ENCODE data around the gene EGFL7. TPM values are rescaled to one million over a fixed set of nuclear protein-coding genes. Genes with fewer than 3 reads are reported as not detected.

EGFL7 gene
- total and polyA plus RNA-seq, 2 of the 13 experiments (the other 11 are each of a cell fraction or from before 2014, with no cell fraction given): 0.20 to 5.1 TPM

- TF ChIP-seq BCL3 (CRISPR knock-in tag; IDR thresholded peaks at IDR 0.05) (0 out of 2 replicates have a peak, but pooled peaks have one; percentile 25), KDM5B (CRISPR knock-in tag; IDR thresholded peaks at IDR 0.05; ENCODE audit: borderline replicate concordance) (peak; percentile 47; the same call in 1 of the 2 replicates), ZNF704 (CRISPR knock-in tag; IDR thresholded peaks at IDR 0.05; ENCODE audit: borderline replicate concordance) (0 out of 2 replicates have a peak, but pooled peaks have one; percentile 49), DBP (CRISPR knock-in tag; IDR thresholded peaks at IDR 0.05; ENCODE audit: not compliant biosample characterization) (no peak), ZNF770 (CRISPR knock-in tag; IDR thresholded peaks at IDR 0.05) (peak; percentile 22; the same call in 1 of the 2 replicates), ZBTB40 (IDR thresholded peaks at IDR 0.05) (no peak), ZBTB40 (CRISPR knock-in tag; IDR thresholded peaks at IDR 0.05) (peak; percentile 71; the same call in 1 of the 2 replicates), NR2C2 (CRISPR knock-in tag; IDR thresholded peaks at IDR 0.05; ENCODE audit: borderline replicate concordance) (peak; percentile 62; the same call in 1 of the 2 replicates), ATF7-NPFF (CRISPR knock-in tag; IDR thresholded peaks at IDR 0.05; ENCODE audit: low read depth) (peak; percentile 9; the same call in 1 of the 2 replicates), SALL1 (CRISPR knock-in tag; IDR thresholded peaks at IDR 0.05) (no peak; the same call in 1 of the 2 replicates), ZNF235 (CRISPR knock-in tag; IDR thresholded peaks at IDR 0.05; ENCODE audit: borderline replicate concordance) (no peak; the same call in 1 of the 2 replicates)
These were observed 17.9 kb upstream of the EGFL7 start (continued) for GRCh38 chr9:136644593-136645351.

Measured in HepG2 (cell line).